NT2/D1 (cell line): ENCODE results near the gene SCAF4.

Experiments
- SUZ12 ChIP-seq: IDR thresholded peaks from 2 replicates; pipeline ENCODE4 v1.6.1; 2011; ENCODE audit not compliant: insufficient read length, insufficient read depth; ENCODE audit errors: extremely low read depth
- YY1 ChIP-seq: IDR thresholded peaks from 2 replicates; pipeline ENCODE4 v1.6.1; 2011; ENCODE audit not compliant: insufficient read length, insufficient read depth
- ZNF274 ChIP-seq: IDR thresholded peaks from 2 replicates; pipeline ENCODE4 v1.6.1; 2011; ENCODE audit warnings: mild to moderate bottlenecking, low read depth, low read length

DNA sequence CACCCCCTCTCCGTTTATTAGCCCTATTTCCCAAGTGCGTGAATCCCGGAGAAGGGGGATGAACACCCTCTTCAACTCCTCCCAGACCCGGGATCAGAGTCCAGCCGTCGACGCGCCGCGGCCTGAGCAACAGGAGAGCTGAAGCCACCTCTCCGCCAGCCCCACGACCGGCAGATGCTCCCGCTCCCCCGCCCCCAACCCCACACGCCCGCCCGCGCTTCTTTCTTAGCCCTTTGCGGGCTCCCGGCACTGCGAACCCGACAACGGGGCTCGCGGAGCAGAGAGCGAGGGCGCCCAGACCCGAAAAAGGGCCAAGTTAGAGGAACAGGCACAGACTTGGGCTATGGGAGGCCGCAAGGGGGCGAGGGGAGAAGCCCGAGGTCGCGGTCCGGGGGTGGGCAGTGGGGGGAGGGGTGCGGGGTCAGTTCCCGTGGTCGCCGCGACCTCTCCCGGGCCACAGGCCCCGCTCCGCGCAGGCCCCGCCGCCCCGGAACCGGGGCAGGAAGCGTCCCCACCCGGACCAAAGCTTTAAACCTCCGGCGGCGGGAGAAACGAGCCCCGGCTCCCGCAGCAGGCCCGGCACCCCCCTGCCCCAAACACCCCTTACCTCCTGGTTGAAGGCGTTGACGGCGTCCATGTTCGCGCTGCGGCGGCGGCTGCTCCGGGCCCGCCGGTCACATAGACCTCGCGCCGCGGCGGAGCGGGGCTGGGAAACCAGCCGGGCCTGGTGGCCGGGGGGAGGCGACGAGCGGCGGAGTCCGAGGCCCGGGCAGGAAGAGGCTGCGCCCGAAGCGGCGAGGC is 662 bp downstream of the SCAF4 start:
- no peak for TF ChIP-seq ZNF274
- no peak for TF ChIP-seq YY1
- TF ChIP-seq SUZ12 = no peak
